UCSD-AML1 (cell line): ENCODE measurements around the gene STAG1.
"Not testable (repeated sequence)": the region's sequence is repeated elsewhere in the genome, so short reads cannot be mapped to it uniquely, and the experiment has no call there.

ENCODE experiments used
- DNase-seq: peaks from one replicate; lab custom pipeline; 2025; ENCODE audit not compliant: unreplicated experiment; lab: John Stamatoyannopoulos, UW

STAG1 gene

DNA sequence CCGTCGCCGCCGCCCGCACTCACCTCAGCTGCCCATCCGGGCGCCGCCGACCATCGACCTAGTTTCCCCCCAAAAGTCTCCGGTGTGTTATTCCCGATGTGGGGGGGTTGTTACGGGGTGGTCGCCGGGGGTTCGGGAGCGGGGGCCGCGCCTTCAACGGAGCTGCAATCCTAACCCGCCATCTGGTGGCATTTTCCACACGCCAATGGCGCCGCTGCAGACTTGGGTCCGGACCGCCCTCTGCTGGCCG is at the start of gene STAG1:
Gene STAG1 (minus strand): TSS at position 207 of the 250 bp plus-strand sequence. CDS start 121,480 bp downstream, outside the sequence.
- no peak for DNase-seq

DNA sequence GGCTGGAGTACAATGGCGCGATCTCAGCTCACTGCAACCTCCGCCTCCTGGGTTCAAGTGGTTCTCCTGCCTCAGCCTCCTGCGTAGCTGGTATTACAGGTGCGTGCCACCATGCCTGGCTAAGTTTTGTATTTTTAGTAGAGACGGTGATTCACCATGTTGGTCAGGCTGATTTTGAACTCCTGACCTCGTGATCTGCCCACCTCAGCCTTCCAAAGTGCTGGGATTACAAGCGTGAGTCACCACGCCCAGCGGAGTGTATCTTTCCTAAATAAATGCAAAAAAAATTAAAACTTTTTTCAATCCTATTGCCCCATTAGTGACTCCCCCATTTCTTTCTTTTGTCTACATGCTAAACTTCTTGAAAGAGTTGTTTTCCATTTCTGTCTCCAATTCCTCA is 49.0 kb upstream of the STAG1 start:
- DNase-seq, result not testable (repeated sequence)

DNA sequence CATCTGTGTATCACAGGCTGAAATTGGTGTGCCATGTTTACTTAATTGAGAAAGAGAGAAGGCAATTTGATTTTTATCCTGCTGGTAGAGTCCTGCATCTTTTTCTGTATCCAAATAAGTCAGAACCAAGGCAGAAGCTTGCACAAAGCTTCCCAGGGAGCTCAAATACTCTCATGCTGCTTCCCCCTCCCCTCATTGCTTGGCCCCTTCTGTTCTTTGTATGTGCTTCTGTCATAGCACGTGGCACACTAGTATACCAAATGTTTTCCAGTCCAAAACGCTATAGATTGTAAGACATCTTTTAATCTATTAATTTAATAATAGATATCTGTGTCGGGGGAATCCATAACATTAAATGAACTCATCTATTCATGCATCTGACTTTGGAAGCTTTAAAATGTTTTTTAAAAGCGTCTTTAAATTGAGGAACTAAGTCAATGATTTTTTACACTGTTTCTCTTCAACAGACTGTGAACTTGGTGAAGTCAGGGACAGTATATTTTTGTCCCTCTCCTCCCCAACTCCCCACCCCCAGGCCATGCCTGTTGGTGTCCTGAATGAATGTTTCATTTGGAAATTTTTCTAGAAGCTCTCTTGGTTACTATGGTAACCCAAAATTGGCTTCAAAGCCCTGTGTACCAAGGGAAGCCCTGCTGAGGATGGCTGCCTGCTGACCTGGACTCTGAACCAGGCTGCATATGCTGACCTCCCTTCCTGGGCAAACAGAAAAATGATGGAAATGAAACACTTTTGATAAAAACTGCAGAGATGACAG is 40.6 kb upstream of the STAG1 start:
- DNase-seq, result no peak

- DNase-seq, result no peak
Observed at GRCh38 chr3:136790786-136791185, 38.6 kb upstream of the STAG1 start.

DNA sequence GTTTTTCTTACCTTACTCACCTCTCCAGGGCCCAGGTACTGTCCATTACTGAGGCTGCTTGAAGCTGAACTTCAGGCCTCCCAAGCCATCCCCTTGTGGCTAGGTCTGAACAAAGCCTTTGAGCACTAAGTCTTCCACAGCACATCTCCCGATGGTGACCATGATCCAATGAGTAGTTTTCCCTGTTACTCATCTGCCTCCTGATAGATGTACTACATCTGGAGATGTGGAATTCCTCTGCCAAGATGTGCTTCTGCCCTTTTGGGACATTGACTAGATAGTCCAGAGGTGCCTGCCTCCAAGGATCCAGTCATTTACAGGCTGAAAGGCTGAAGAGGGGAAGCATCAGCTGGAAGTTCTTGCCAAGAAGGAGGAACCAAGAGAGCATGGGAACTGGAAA is 37.8 kb upstream of the STAG1 start:
- no peak for DNase-seq

- no peak for DNase-seq
Observed at GRCh38 chr3:136788154-136788553, 36.0 kb upstream of the STAG1 start.

GRCh38 chr3:136787349-136787748 is 35.2 kb upstream of the STAG1 start:
- peak; percentile 11 for DNase-seq

DNA sequence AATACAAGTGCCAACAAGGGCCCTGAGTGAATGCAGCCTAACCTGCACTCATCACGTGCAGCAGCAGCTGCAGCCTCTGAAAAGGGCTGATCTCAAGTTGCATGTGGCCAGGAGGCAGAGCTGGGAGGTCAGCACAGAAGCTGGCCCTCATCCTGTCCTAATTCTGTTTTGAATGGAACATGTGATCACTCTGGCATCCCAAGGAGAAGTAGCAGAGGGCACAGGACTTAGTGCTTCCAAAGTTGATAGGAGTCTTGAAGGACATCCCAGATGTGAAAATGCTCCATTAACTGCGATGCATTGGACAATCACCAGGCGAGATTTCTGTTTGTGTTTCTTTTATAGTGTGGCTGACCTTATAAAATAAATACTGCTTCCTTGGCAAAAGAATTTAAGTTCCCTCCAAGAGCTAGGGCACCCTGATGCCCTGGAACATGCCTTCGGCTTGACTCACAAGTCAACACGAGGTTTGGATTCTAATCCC is 31.6 kb upstream of the STAG1 start:
- no peak for DNase-seq

GRCh38 chr3:136780741-136781140 is 28.6 kb upstream of the STAG1 start:
- DNase-seq, result no peak

GRCh38 chr3:136778865-136779264 is 26.7 kb upstream of the STAG1 start:
- DNase-seq, result no peak

DNA sequence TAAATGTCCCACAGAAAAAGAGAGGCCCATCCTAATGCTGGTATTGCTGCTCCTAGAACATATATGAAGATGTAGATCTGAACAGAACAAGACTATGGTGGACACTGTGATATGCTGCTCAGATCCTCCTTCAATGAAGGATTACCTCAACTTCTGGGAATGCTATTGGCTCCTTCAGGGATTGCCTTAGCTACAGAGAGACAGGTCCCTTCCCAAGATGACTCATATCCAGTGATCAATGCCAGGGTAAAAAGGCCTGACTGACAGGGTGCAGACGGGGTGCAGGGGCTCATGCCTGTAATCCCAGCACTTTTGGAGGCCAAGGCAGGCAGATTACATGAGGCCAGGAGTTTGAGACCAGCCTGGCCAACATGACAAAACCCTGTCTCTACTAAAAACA is 20.5 kb upstream of the STAG1 start:
- DNase-seq, result no peak

DNA sequence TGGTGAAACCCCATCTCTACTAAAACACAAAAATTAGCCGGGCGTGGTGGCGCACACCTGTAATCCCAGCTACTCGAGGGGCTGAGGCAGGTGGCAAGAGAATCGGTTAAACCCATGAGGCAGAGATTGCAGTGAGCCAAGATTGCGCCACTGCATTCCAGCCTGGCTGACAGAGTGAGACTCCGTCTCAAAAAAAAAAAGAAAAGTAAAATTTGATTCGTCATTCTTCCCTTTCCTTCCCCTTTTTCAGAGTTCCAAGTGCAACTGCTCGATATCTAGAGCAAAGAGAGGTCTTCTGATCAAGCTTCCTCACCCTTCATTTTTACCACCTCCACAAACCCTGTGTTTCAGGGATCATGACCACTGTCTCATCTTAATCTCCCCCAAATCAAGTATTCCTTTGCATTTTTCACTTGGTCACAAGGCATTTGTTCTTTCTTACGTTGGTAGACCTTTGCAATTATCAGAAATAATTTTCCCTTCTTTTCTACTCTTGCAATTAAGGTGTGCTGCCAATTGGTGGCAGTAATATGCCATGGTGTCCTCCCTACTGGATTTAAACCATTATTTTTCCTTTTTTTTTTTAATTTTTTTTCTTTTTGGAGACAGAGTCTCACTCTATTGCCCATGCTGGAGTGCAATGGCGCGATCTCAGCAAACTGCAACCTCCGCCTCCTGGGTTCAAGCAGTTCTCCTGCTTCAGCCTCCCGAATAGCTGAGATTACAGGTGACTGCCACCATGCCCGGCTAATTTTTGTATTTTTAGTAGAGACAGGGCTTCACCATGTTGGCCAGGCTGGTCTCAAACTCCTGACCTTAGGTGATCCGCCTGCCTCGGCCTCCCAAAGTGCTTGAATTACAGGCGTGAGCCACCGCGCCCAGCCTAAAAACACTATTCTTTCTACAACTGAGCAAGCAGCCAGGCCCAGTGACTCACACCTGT is 6.3 kb upstream of the STAG1 start:
- DNase-seq, result peak; percentile 21

- DNase-seq, result no peak
Observed at GRCh38 chr3:136755192-136755591, 3.0 kb upstream of the STAG1 start.

DNA sequence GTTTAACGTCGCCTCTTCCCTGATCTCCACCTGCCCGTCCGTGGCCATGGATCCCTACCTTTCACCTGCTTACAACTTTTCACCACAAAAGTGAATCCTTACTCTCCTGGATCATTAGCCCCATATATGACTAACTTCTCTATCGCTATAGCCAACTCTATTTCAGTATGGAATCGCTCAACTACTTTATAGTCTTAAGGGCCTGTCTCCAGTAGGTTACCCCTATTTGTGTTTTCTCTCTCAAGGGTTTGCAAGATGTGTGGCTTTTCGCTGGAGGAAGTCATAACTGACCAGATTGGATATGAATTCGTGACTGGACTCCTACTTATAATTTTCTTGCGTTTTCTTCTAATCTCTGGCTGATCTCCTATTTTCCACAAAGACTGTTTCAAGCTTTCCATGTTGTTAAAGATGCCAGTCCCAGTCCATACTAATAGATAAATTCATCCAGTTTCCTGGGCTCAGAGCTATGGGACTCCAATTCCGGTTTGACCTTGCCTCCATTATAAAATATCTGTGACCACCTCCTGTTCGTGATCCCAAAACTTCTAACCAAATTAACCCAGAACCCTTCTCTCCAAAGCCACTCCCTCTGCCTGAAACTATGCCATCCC is 1.3 kb upstream of the STAG1 start:
- DNase-seq, result no peak

DNA sequence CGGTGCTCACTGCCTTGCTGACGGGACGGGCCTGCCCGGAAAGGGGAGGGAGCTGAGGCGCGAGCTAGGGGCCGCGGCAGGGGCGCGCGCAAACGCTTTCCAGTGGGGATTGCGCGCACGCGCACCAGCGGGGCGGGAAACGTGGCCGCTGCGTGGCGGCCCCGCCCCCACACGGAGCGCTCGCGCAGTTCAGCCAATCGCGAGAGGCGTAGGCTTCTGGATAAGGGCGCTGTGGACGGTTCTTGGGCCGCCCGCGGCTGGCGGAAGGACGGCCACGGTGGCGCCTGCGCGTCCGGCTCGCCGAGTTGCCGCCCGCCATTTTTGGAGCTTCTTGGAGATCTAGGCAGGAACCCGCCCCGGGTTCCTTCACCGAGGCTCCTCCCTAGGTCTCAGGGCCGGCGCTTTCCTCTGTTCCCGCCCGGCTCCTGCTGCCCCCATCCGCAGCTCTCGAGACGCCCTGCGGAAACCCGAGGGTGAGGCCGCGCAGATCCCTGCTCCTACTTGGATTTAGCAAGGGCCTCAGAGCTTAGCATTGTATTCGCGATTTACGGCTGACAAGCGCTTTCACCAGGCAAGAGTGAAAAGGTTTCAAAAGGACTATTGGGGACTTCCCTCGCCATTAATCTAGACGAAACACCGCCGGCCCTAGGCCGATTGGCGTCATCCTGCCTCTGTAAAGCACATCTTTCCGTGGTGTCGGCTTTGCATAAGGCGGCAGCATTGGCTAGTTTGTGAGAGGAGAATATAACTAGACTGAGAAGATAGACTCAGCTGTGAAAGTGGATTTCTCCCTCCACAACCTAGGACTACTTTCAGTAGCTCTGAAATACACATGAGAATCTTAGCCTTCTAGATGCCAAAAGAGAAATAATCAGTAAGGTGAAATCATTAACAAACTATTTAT is 496 bp upstream of the STAG1 start:
- DNase-seq, result peak; percentile 100

- DNase-seq, result peak; percentile 84
Observed at GRCh38 chr3:136751316-136752171, 634 bp downstream of the STAG1 start.

DNA sequence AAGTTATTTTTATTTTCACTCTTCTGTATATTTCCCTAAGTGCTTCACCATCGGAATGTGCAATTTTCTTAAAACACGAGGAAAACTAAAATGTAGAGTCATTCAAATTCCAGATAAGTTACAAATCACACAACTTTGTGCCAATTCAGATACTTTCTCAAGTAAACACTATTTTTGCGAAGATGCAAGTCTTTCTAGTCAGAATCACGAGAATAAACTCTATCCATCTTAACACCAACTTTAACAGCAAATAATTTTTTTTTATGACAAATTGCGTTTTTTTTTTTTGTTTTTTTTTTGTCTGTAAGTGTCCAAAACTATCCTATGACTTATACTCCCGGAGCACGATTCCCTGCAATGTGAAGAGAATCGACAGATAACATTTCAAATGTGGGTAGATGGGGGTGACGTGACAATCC is 1.3 kb downstream of the STAG1 start:
- no peak for DNase-seq

- DNase-seq, result peak; percentile 16
Observed at GRCh38 chr3:136750209-136750896, 1.8 kb downstream of the STAG1 start.

DNA sequence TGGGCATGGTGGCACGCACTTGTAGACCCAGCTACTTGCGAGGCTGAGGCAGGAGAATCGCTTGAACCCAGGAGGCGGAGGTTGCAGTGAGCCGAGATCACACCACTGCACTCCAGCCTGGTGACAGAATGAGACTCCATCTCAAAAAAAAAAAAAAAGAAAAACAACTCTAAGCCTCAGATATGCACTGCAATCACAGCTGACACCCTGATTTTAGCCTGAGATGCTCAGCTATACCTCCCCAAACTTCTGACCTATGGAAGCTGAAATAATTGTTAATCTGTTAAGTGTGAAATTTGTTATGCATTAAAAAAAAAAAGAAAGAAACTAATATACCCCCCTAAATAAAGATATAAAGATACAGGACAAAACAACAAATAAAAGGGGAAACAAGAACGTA is 2.6 kb downstream of the STAG1 start:
- DNase-seq, result not testable (repeated sequence)
